ENCODE data around the gene IRAK1.

- no peak for TF ChIP-seq CTCF (IDR thresholded peaks at IDR 0.05; ENCODE audit: borderline replicate concordance, extremely low read depth, low read length, poor library complexity, severe bottlenecking)
- no peak for TF ChIP-seq EZH2 (IDR thresholded peaks at IDR 0.05; ENCODE audit: borderline replicate concordance, low read depth, low read length, severe bottlenecking)
Observed at GRCh38 chrX:153967536-153968224, 52.0 kb downstream of the IRAK1 start.

Measured in DND-41 (cell line).